Measurements from ENCODE around the gene TEX38.

GRCh38 chr1:46703927-46704641 lies 32.4 kb downstream of the TEX38 start:
- TF ChIP-seq CTCF (IDR thresholded peaks at IDR 0.05) (no peak), POLR2A (IDR thresholded peaks at IDR 0.05) (no peak), POLR2AphosphoS5 (IDR thresholded peaks at IDR 0.05; ENCODE audit: insufficient read depth in 1 of 2, low read depth in 1 of 2) (no peak)

Data from vagina (tissue), 2 donors.